Activated CD4-positive, alpha-beta T cell treated with anti-CD3 and anti-CD28 coated beads for 36 hours (primary cell): ENCODE measurements around the gene CCL26. TPM values are rescaled to one million over a fixed set of nuclear protein-coding genes. Genes with fewer than 3 reads are reported as not detected.
"Not testable (repeated sequence)": the region's sequence is repeated elsewhere in the genome, so short reads cannot be mapped to it uniquely, and the experiment has no call there.

Source experiments
- ATAC-seq: fragments of 200-7000 bp; cut with Tn5 transposase; one replicate; pipeline ENCODE4 v1.10.0; 2021; ENCODE audit warnings: mild to moderate bottlenecking, moderate library complexity
- CTCF ChIA-PET: fragments of 350-600 bp; sonication (Branson Sonifier 250); formaldehyde crosslinking; loops from one replicate; lab custom pipeline; 2021; ENCODE audit warnings: antibody characterized with exemption; lab: Charles Lee
- POLR2A ChIA-PET: fragments of 350-600 bp; sonication (Branson Sonifier 250); formaldehyde crosslinking; loops from one replicate; lab custom pipeline; 2021; ENCODE audit warnings: antibody characterized with exemption, inconsistent platforms; lab: Charles Lee
- DNase-seq: peaks from one replicate; pipeline ENCODE4 v3.0.0-alpha.2; 2020
- H3K27ac Mint-ChIP-seq: one replicate; pipeline ENCODE4 v1.8.0; 2021; ENCODE audit warnings: mixed read lengths
- H3K27me3 Mint-ChIP-seq: one replicate; pipeline ENCODE4 v1.8.0; 2021; ENCODE audit warnings: mixed read lengths
- H3K36me3 Mint-ChIP-seq: one replicate; pipeline ENCODE4 v1.8.0; 2021; ENCODE audit warnings: low read depth, mixed read lengths
- H3K4me1 Mint-ChIP-seq: one replicate; pipeline ENCODE4 v1.8.0; 2021; ENCODE audit warnings: mixed read lengths
- H3K4me3 Mint-ChIP-seq: one replicate; pipeline ENCODE4 v1.8.0; 2021; ENCODE audit warnings: mild to moderate bottlenecking, moderate library complexity, mixed read lengths
- H3K9me3 Mint-ChIP-seq: one replicate; pipeline ENCODE4 v1.8.0; 2021; ENCODE audit warnings: low read depth, mixed read lengths
- intact Hi-C, 2 experiments: fragments of 100-400 bp; cut with DNase I in 1 of 2; cut with micrococcal nuclease in 1 of 2; formaldehyde crosslinking; loops; one replicate each; pipeline versions ENCODE4 v1.14.2 to v1.15.1; 2022 to 2024; cut with DNase I, micrococcal nuclease
- total RNA-seq, 2 experiments: library from RNA; stranded (reverse); gene quantifications; one replicate each; pipeline ENCODE4 v1.2.3, GENCODE V29; 2021

Gene CCL26
- total RNA-seq, 2 experiments from 2014 or later: 0.39 TPM; not detected in 1

- POLR2A ChIA-PET: no interaction called here
Observed at GRCh38 chr7:75725306-75725705, 46.7 kb downstream of the CCL26 start.

GRCh38 chr7:75723444-75723843 lies 48.6 kb downstream of the CCL26 start:
- ATAC-seq (no peak), DNase-seq (no peak)
- no peaks in the 10 kb centered on the region for H3K27me3 Mint-ChIP-seq
- POLR2A ChIA-PET: no interaction called here
- intact Hi-C loops: no loop called here
- no peak overlapping the region for H3K4me3 Mint-ChIP-seq
- H3K4me1 Mint-ChIP-seq: peaks cover 8% of the 10 kb centered on the region
- no peak overlapping the region for H3K27ac Mint-ChIP-seq
- no peaks in the 10 kb centered on the region for H3K36me3 Mint-ChIP-seq
- CTCF ChIA-PET: interaction anchor here (0.6 to 0.7 kb wide), 2 partner anchors 10 to 234 kb away, joined by 3 read pairs; no protein-coding TSS in a partner anchor
- no peaks in the 10 kb centered on the region for H3K9me3 Mint-ChIP-seq

More at GRCh38 chr7:75725306-75725705, 46.7 kb downstream of the CCL26 start:
- no peak overlapping the region for H3K27ac Mint-ChIP-seq
- peaks cover 18% of the 10 kb centered on the region for H3K4me1 Mint-ChIP-seq
- DNase-seq (no peak), ATAC-seq (no peak)
- H3K27me3 Mint-ChIP-seq: no peaks in the 10 kb centered on the region
- no peaks in the 10 kb centered on the region for H3K36me3 Mint-ChIP-seq
- no peak overlapping the region for H3K4me3 Mint-ChIP-seq
- intact Hi-C loops: no loop called here
- CTCF ChIA-PET: interaction anchor here (0.6 kb wide), 1 partner anchor 30 kb away, joined by 3 read pairs; no protein-coding TSS in a partner anchor
- no peaks in the 10 kb centered on the region for H3K9me3 Mint-ChIP-seq

GRCh38 chr7:75722373-75722772 lies 49.6 kb downstream of the CCL26 start:
- Mint-ChIP-seq H3K36me3 (no peaks in the 10 kb centered on the region), H3K27ac (no peak overlapping the region), H3K4me1 (no peaks in the 10 kb centered on the region), H3K9me3 (no peaks in the 10 kb centered on the region), H3K4me3 (no peak overlapping the region), H3K27me3 (no peaks in the 10 kb centered on the region)
- POLR2A ChIA-PET: no interaction called here
- intact Hi-C loops: no loop called here
- DNase-seq: no peak
- CTCF ChIA-PET: no interaction called here
- no peak for ATAC-seq

GRCh38 chr7:75721922-75722321 lies 50.1 kb downstream of the CCL26 start:
- H3K4me1 Mint-ChIP-seq, H3K4me3 Mint-ChIP-seq, H3K27me3 Mint-ChIP-seq, CTCF ChIA-PET, H3K27ac Mint-ChIP-seq, H3K36me3 Mint-ChIP-seq, ATAC-seq, DNase-seq, intact Hi-C loops, H3K9me3 Mint-ChIP-seq: not testable (repeated sequence)
- POLR2A ChIA-PET: interaction anchor here (0.6 kb wide), 1 partner anchor 9 kb away, joined by 5 read pairs; no protein-coding TSS in a partner anchor

- no peak for ATAC-seq
- ChIA-PET CTCF (no interaction called here), POLR2A (interaction anchor here (0.6 kb wide), 1 partner anchor 10 kb away, joined by 5 read pairs; no protein-coding TSS in a partner anchor)
- Mint-ChIP-seq H3K9me3 (no peaks in the 10 kb centered on the region), H3K36me3 (no peaks in the 10 kb centered on the region), H3K4me3 (no peak overlapping the region), H3K27ac (no peak overlapping the region), H3K27me3 (no peaks in the 10 kb centered on the region), H3K4me1 (no peaks in the 10 kb centered on the region)
- intact Hi-C loops: no loop called here
- DNase-seq: no peak
Observed at GRCh38 chr7:75721426-75721825, 50.6 kb downstream of the CCL26 start.

- H3K9me3 Mint-ChIP-seq: no peaks in the 10 kb centered on the region
- no peak for DNase-seq
- ATAC-seq: no peak
- H3K4me3 Mint-ChIP-seq: no peak overlapping the region
- no peaks in the 10 kb centered on the region for H3K36me3 Mint-ChIP-seq
- no peak overlapping the region for H3K27ac Mint-ChIP-seq
- no peaks in the 10 kb centered on the region for H3K27me3 Mint-ChIP-seq
- intact Hi-C loops: no loop called here
- H3K4me1 Mint-ChIP-seq: no peaks in the 10 kb centered on the region
- ChIA-PET CTCF (no interaction called here), POLR2A (no interaction called here)
Observed at GRCh38 chr7:75719626-75720025, 52.4 kb downstream of the CCL26 start.

Other genes with a start within 250 kb of the CCL26 start
- gene HIP1, start 33.3 kb downstream of the CCL26 start, total RNA-seq: 1 to 10 TPM; 4.1 to 5.0 TPM
- not detected for gene CCL24, start 41.6 kb upstream of the CCL26 start, total RNA-seq
- gene RHBDD2, start 106.8 kb upstream of the CCL26 start, total RNA-seq: 10 to 100 TPM; 21.6 to 23.2 TPM
- gene POR, start 142.9 kb upstream of the CCL26 start, total RNA-seq: 10 to 100 TPM; 24.9 to 33.8 TPM
- 10 to 100 TPM; 14.5 to 15.3 TPM for gene TMEM120A, start 222.4 kb upstream of the CCL26 start, total RNA-seq